ENCODE measurements around the gene ATAD5.

Gene ATAD5

GRCh38 chr17:30831663-30832437, at the start of gene ATAD5 (continued):
- TF ChIP-seq PRDM2 (tag by site-specific recombination; IDR thresholded peaks at IDR 0.05; ENCODE audit: borderline replicate concordance) (no peak; the same call in 1 of the 2 replicates), KLF9 (tag by site-specific recombination; IDR thresholded peaks at IDR 0.05; ENCODE audit: low read depth) (peak; percentile 32; the same call in 1 of the 2 replicates), KLF10 (tag by site-specific recombination; IDR thresholded peaks at IDR 0.05) (peak; percentile 66; the same call in 1 of the 2 replicates), PRDM1 (tag by site-specific recombination; IDR thresholded peaks at IDR 0.05) (peak; percentile 91), ZNF785 (tag by site-specific recombination; IDR thresholded peaks at IDR 0.05) (no peak), ZNF24 (tag by site-specific recombination; IDR thresholded peaks at IDR 0.05) (peak; percentile 60), ZNF148 (tag by site-specific recombination; IDR thresholded peaks at IDR 0.05; ENCODE audit: borderline replicate concordance) (no peak), ZNF404 (tag by site-specific recombination; IDR thresholded peaks at IDR 0.05) (no peak), GLIS1 (tag by site-specific recombination; IDR thresholded peaks at IDR 0.05) (peak; percentile 79), ZNF10 (tag by site-specific recombination; IDR thresholded peaks at IDR 0.05) (no peak), ZNF223 (tag by site-specific recombination; IDR thresholded peaks at IDR 0.05) (no peak), WT1 (tag by site-specific recombination; IDR thresholded peaks at IDR 0.05) (peak; percentile 41; the same call in 1 of the 2 replicates), ATF2 (tag by site-specific recombination; IDR thresholded peaks at IDR 0.05; ENCODE audit: low read depth) (no peak), MZF1 (tag by site-specific recombination; IDR thresholded peaks at IDR 0.05; ENCODE audit: borderline replicate concordance) (no peak), ZNF324 (tag by site-specific recombination; IDR thresholded peaks at IDR 0.05) (peak; percentile 88), ZSCAN5A (tag by site-specific recombination; IDR thresholded peaks at IDR 0.05) (no peak; the same call in 1 of the 2 replicates), ZBTB6 (tag by site-specific recombination; IDR thresholded peaks at IDR 0.05) (no peak), ZNF169 (tag by site-specific recombination; IDR thresholded peaks at IDR 0.05) (no peak), ZBTB11 (tag by site-specific recombination; conservative IDR thresholded peaks at IDR 0.05; ENCODE audit: low read depth) (peak; percentile 84), INSM2 (tag by site-specific recombination; IDR thresholded peaks at IDR 0.05) (peak; percentile 55; the same call in 1 of the 2 replicates), ZNF239 (tag by site-specific recombination; IDR thresholded peaks at IDR 0.05) (no peak)
